Measurements from ENCODE around the gene LAMB1.

DNA sequence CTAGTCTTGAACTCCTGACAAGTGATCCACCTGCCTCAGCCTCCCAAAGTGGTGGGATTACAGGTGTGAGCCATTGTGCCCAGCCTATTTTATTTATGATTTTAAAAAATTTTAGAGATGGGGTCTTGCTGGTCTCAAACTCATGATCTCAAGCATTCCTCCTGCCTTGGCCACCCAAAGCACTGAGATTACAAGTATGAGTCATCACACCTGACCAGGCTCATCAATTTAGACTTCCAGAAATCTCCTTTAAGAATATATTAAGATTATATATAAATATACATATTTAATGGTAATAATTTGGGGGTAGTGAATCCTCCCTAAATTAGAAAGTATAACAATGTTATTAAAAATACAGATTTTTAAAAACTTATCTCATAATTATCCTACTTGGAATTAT lies 29.1 kb downstream of the LAMB1 start:
- TF ChIP-seq, protein P1, sequence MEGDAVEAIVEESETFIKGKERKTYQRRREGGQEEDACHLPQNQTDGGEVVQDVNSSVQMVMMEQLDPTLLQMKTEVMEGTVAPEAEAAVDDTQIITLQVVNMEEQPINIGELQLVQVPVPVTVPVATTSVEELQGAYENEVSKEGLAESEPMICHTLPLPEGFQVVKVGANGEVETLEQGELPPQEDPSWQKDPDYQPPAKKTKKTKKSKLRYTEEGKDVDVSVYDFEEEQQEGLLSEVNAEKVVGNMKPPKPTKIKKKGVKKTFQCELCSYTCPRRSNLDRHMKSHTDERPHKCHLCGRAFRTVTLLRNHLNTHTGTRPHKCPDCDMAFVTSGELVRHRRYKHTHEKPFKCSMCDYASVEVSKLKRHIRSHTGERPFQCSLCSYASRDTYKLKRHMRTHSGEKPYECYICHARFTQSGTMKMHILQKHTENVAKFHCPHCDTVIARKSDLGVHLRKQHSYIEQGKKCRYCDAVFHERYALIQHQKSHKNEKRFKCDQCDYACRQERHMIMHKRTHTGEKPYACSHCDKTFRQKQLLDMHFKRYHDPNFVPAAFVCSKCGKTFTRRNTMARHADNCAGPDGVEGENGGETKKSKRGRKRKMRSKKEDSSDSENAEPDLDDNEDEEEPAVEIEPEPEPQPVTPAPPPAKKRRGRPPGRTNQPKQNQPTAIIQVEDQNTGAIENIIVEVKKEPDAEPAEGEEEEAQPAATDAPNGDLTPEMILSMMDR (IDR thresholded peaks at IDR 0.05): no peak
- no peak for TF ChIP-seq POLR2A (IDR thresholded peaks at IDR 0.05)

All from body of pancreas (tissue), 4 donors.